HG03064 (cell line): Measurements from ENCODE around the gene LZTR1.
A peak's percentile ranks its signal among the peaks of the same experiment; 100 is the strongest.

Source experiments
- ATAC-seq: cut with Tn5 transposase; IDR thresholded peaks from one replicate; pipeline ENCODE4 v1.9.1; 2021; ENCODE audit warnings: low read depth; ENCODE audit not compliant: unreplicated experiment

LZTR1 gene

GRCh38 chr22:21012446-21013407 lies 30.6 kb downstream of the LZTR1 start:
- ATAC-seq = no peak

GRCh38 chr22:21013657-21014201 lies 31.6 kb downstream of the LZTR1 start:
- ATAC-seq = no peak

GRCh38 chr22:21014202-21014725 lies 32.2 kb downstream of the LZTR1 start:
- peak; percentile 76 for ATAC-seq

GRCh38 chr22:21014726-21015465 lies 32.8 kb downstream of the LZTR1 start, which contains the start of gene P2RX6:
Gene P2RX6 (plus strand): TSS chr22:21015165. CDS start chr22:21015175, 10 bp downstream.
- ATAC-seq = no peak

GRCh38 chr22:21015466-21016006 lies 33.4 kb downstream of the LZTR1 start:
- no peak for ATAC-seq

GRCh38 chr22:21016644-21017420 lies 34.7 kb downstream of the LZTR1 start:
- no peak for ATAC-seq

- ATAC-seq = no peak
Measured at GRCh38 chr22:21018314-21018713, 36.2 kb downstream of the LZTR1 start.

GRCh38 chr22:21020802-21021429 lies 38.8 kb downstream of the LZTR1 start:
- no peak for ATAC-seq

GRCh38 chr22:21022507-21022906 lies 40.4 kb downstream of the LZTR1 start:
- no peak for ATAC-seq

- no peak for ATAC-seq
Measured at GRCh38 chr22:21022955-21023614, 41.0 kb downstream of the LZTR1 start.

GRCh38 chr22:21025266-21025665 lies 43.2 kb downstream of the LZTR1 start:
- ATAC-seq = no peak

- no peak for ATAC-seq
Measured at GRCh38 chr22:21025763-21026755, 44.0 kb downstream of the LZTR1 start.

GRCh38 chr22:21026783-21027692 lies 44.9 kb downstream of the LZTR1 start:
- no peak for ATAC-seq

GRCh38 chr22:21028277-21029251 lies 46.5 kb downstream of the LZTR1 start:
- ATAC-seq = no peak

GRCh38 chr22:21029486-21030025 lies 47.5 kb downstream of the LZTR1 start:
- ATAC-seq = no peak
